Heart left ventricle (tissue), 13 donors: ENCODE data around the gene LAMA2.

Source experiments
- CTCF ChIP-seq, 12 donors: fragments of 200-600 bp; sonication (generic) in 4 of 12; IDR thresholded peaks; one replicate each; pipeline versions ENCODE4 v1.5.0 to v1.8.0; 2018 to 2022; ENCODE audit warnings: antibody characterized with exemption in 12 of 12, mild to moderate bottlenecking in 5 of 12
- POLR2A ChIP-seq, 2 donors: fragments of 450-650 bp; IDR thresholded peaks; one replicate each; pipeline ENCODE4 v1.6.1; 2017; ENCODE audit warnings: antibody characterized with exemption in 2 of 2, mild to moderate bottlenecking in 2 of 2, moderate library complexity in 2 of 2
- donor health status: ischemic (EF 13 %, LVEDD 7.1; RV severe dilation, severe dysfunction).
- donor health status: DM: no; HTN: yes; CAD: no.
- donor health status: DM: no; HTN: no; CAD: no.
- donor health status: ischemic (EF 25% LVEDD 6.9; RV normal size, moderate dysfunction).
- donor health status: ischemic (EF 25% LVEDD 5.7; RV mildly dilated, moderate dysfunction).
- donor health status: ischemic (EF 35%, LVEDD 5.7; RV mildly dilated, moderate dysfunction).
- donor health status: nonischemic (EF 11% LVEDD 7.7; RV severe dilation, severe dysfunction).
- donor health status: DM: yes; HTN: yes; CAD: no.
- donor health status: PGD.
- donor health status: ischemic (EF 29% LVEDD 5.4; RV normal size, mild dysfunction).
- donor health status: nonischemic (EF 23%, LVEDD 6.1; RV moderate dilation, normal function).

GRCh38 chr6:129558248-129558647 is 675.3 kb downstream of the LAMA2 start:
- TF ChIP-seq CTCF (IDR thresholded peaks at IDR 0.05) (no peak), POLR2A (IDR thresholded peaks at IDR 0.05) (no peak)
